Measurements from ENCODE around the gene CSGALNACT2. TPM values are rescaled to one million over a fixed set of nuclear protein-coding genes. Genes with fewer than 3 reads are reported as not detected.

Gene CSGALNACT2
- total and polyA plus RNA-seq, 3 donors from 2014 or later: 13.9 to 17.9 (median 16.7) TPM

- Histone ChIP-seq H3K36me3 (ENCODE audit: low read depth, missing control alignments) (no peaks in the 10 kb centered on the region), H3K27ac (no peak overlapping the region), H3K27me3 (no peaks in the 10 kb centered on the region), H3K4me1 (peaks cover 3% of the 10 kb centered on the region), H3K9me3 (no peaks in the 10 kb centered on the region), H3K4me3 (no peak overlapping the region)
- intact Hi-C loops (cut with DNase I; ENCODE audit: low total_unique reads): no loop called here
- TF ChIP-seq CTCF (IDR thresholded peaks at IDR 0.05) (no peak), POLR2A (IDR thresholded peaks at IDR 0.05) (no peak)
- DNase-seq: no peak
- 80 to 96% methylated on average over 3 to 7 of the region's 7 CpGs for WGBS, 2 donors
Observed at GRCh38 chr10:43209074-43209455, 70.8 kb downstream of the CSGALNACT2 start.

- no peaks in the 10 kb centered on the region for H3K9me3 ChIP-seq
- WGBS, 2 donors: 92 to 93% methylated on average over 3 to 5 of the region's 5 CpGs
- intact Hi-C loops (cut with DNase I; ENCODE audit: low total_unique reads): no loop called here
- H3K4me3 ChIP-seq: no peak overlapping the region
- no peak overlapping the region for H3K27ac ChIP-seq
- TF ChIP-seq POLR2A (IDR thresholded peaks at IDR 0.05) (no peak), CTCF (IDR thresholded peaks at IDR 0.05) (no peak)
- no peaks in the 10 kb centered on the region for H3K36me3 ChIP-seq (ENCODE audit: low read depth, missing control alignments)
- H3K27me3 ChIP-seq: no peaks in the 10 kb centered on the region
- DNase-seq: no peak
- peaks cover 3% of the 10 kb centered on the region for H3K4me1 ChIP-seq
Observed at GRCh38 chr10:43209651-43210141, 71.5 kb downstream of the CSGALNACT2 start.

GRCh38 chr10:43210556-43210955 lies 72.3 kb downstream of the CSGALNACT2 start:
- H3K36me3 ChIP-seq (ENCODE audit: low read depth, missing control alignments): no peaks in the 10 kb centered on the region
- TF ChIP-seq POLR2A (IDR thresholded peaks at IDR 0.05): no peak
- TF ChIP-seq CTCF (IDR thresholded peaks at IDR 0.05): no peak
- H3K9me3 ChIP-seq: no peaks in the 10 kb centered on the region
- peaks cover 3% of the 10 kb centered on the region for H3K4me1 ChIP-seq
- no peak overlapping the region for H3K27ac ChIP-seq
- no peaks in the 10 kb centered on the region for H3K27me3 ChIP-seq
- 66 to 80% methylated on average over 4 to 6 of the region's 6 CpGs for WGBS, 2 donors
- no peak overlapping the region for H3K4me3 ChIP-seq
- intact Hi-C loops (cut with DNase I; ENCODE audit: low total_unique reads): no loop called here
- no peak for DNase-seq

GRCh38 chr10:43211030-43211429 lies 72.8 kb downstream of the CSGALNACT2 start:
- no peaks in the 10 kb centered on the region for H3K27me3 ChIP-seq
- intact Hi-C loops (cut with DNase I; ENCODE audit: low total_unique reads): no loop called here
- no peaks in the 10 kb centered on the region for H3K36me3 ChIP-seq (ENCODE audit: low read depth, missing control alignments)
- DNase-seq: peak; percentile 45
- no peaks in the 10 kb centered on the region for H3K9me3 ChIP-seq
- no peak overlapping the region for H3K27ac ChIP-seq
- TF ChIP-seq POLR2A (IDR thresholded peaks at IDR 0.05): no peak
- TF ChIP-seq CTCF (IDR thresholded peaks at IDR 0.05): no peak
- H3K4me1 ChIP-seq: peaks cover 3% of the 10 kb centered on the region
- WGBS, 2 donors: 40 to 55% methylated on average over 6 of the region's 6 CpGs
- no peak overlapping the region for H3K4me3 ChIP-seq

- intact Hi-C loops (cut with DNase I; ENCODE audit: low total_unique reads): no loop called here
- no peaks in the 10 kb centered on the region for H3K9me3 ChIP-seq
- H3K27me3 ChIP-seq: no peaks in the 10 kb centered on the region
- peaks cover 3% of the 10 kb centered on the region for H3K4me1 ChIP-seq
- H3K36me3 ChIP-seq (ENCODE audit: low read depth, missing control alignments): no peaks in the 10 kb centered on the region
- no peak overlapping the region for H3K27ac ChIP-seq
- H3K4me3 ChIP-seq: no peak overlapping the region
- DNase-seq: no peak
- TF ChIP-seq POLR2A (IDR thresholded peaks at IDR 0.05) (no peak), CTCF (IDR thresholded peaks at IDR 0.05) (no peak)
- 84% methylated on average over 6 to 8 of the region's 8 CpGs for WGBS, 2 donors
Observed at GRCh38 chr10:43211431-43212042, 73.3 kb downstream of the CSGALNACT2 start.

All from testis (tissue), 3 donors.